CD14-positive monocyte (primary cell): ENCODE results near the gene KIAA0319L. TPM values are rescaled to one million over a fixed set of nuclear protein-coding genes. Genes with fewer than 3 reads are reported as not detected.

ENCODE experiments used
- DNase-seq, 3 donors: peaks; one replicate each; pipeline ENCODE4 v3.0.0-alpha.2; 2011 to 2022
- H2AFZ ChIP-seq: 2 replicates; pipeline ENCODE4 v1.6.0; 2012; ENCODE audit warnings: mild to moderate bottlenecking, low read depth, low read length, inconsistent platforms; ENCODE audit not compliant: insufficient read depth, poor library complexity, severe bottlenecking
- H3K27ac ChIP-seq, 2 donors: 1 replicate in 1 of 2; 2 replicates in 1 of 2; pipeline ENCODE4 v1.5.1; 2012 to 2013; ENCODE audit warnings: low read length in 2 of 2, control low read depth in 1 of 2, inconsistent platforms in 1 of 2, low read depth in 1 of 2, mild to moderate bottlenecking in 1 of 2
- H3K27me3 ChIP-seq, 2 donors: one replicate each; pipeline versions ENCODE4 v1.6.0 to v1.6.1; 2011 to 2013; ENCODE audit warnings: low read length in 2 of 2; ENCODE audit not compliant: control insufficient read depth in 2 of 2, insufficient read depth in 2 of 2
- H3K36me3 ChIP-seq, 2 donors: replicated peaks in 1 of 2; 1 replicate in 1 of 2; 2 replicates in 1 of 2; pipeline versions ENCODE4 v1.5.1 to v1.6.1; 2012 to 2013; ENCODE audit warnings: low read length in 2 of 2, control low read depth in 1 of 2, inconsistent platforms in 1 of 2, mild to moderate bottlenecking in 1 of 2; ENCODE audit not compliant: insufficient read depth in 2 of 2, control insufficient read depth in 1 of 2
- H3K4me1 ChIP-seq, 2 donors: 1 replicate in 1 of 2; 2 replicates in 1 of 2; pipeline versions ENCODE4 v1.5.1 to v1.6.1; 2012 to 2013; ENCODE audit warnings: low read length in 2 of 2, control low read depth in 1 of 2, inconsistent platforms in 1 of 2, mild to moderate bottlenecking in 1 of 2, moderate library complexity in 1 of 2; ENCODE audit not compliant: insufficient read depth in 2 of 2, control insufficient read depth in 1 of 2
- H3K4me2 ChIP-seq: replicated peaks from 2 replicates; pipeline ENCODE3; 2012; ENCODE audit warnings: low read length, moderate library complexity, mild to moderate bottlenecking; ENCODE audit not compliant: poor library complexity, severe bottlenecking; ENCODE audit errors: extremely low read depth
- H3K4me3 ChIP-seq, 3 experiments: fragments of 200-600 bp in 1 of 3; sonication (generic) in 1 of 3; replicated peaks in 1 of 3; 1 replicate in 2 of 3; 2 replicates in 1 of 3; pipeline ENCODE4 v1.5.1; 2011 to 2013; ENCODE audit warnings: low read length in 3 of 3, mild to moderate bottlenecking in 3 of 3, control low read depth in 2 of 3, low read depth in 2 of 3, inconsistent platforms in 1 of 3, moderate library complexity in 1 of 3
- H3K79me2 ChIP-seq: 2 replicates; pipeline ENCODE4 v1.6.0; 2012; ENCODE audit warnings: mild to moderate bottlenecking, control low read depth, inconsistent platforms, low read length, moderate library complexity; ENCODE audit not compliant: insufficient read depth
- H3K9ac ChIP-seq: 2 replicates; pipeline ENCODE4 v1.6.0; 2017; ENCODE audit warnings: low read length, mild to moderate bottlenecking; ENCODE audit not compliant: insufficient read depth, poor library complexity, severe bottlenecking
- H3K9me3 ChIP-seq, 2 donors: replicated peaks in 1 of 2; 1 replicate in 1 of 2; 2 replicates in 1 of 2; pipeline versions ENCODE4 v1.5.1 to v1.6.1; 2012 to 2013; ENCODE audit warnings: low read length in 2 of 2, control low read depth in 1 of 2; ENCODE audit not compliant: control insufficient read depth in 1 of 2, insufficient read depth in 1 of 2
- H4K20me1 ChIP-seq: 2 replicates; pipeline ENCODE4 v1.6.0; 2012; ENCODE audit warnings: mild to moderate bottlenecking, low read length, control low read depth, moderate library complexity; ENCODE audit not compliant: insufficient read depth
- H3K27ac Mint-ChIP-seq, 7 donors: one replicate each; pipeline ENCODE4 v1.8.0; 2020; ENCODE audit warnings: mild to moderate bottlenecking in 7 of 7, mixed read lengths in 7 of 7, moderate library complexity in 6 of 7, inconsistent platforms in 2 of 7
- H3K27me3 Mint-ChIP-seq, 3 donors: one replicate each; pipeline ENCODE4 v1.8.0; 2021 to 2022; ENCODE audit warnings: low read depth in 3 of 3, mild to moderate bottlenecking in 3 of 3, mixed read lengths in 3 of 3, moderate library complexity in 3 of 3, inconsistent platforms in 1 of 3
- H3K36me3 Mint-ChIP-seq, 2 donors: one replicate each; pipeline ENCODE4 v1.8.0; 2020; ENCODE audit warnings: mixed read lengths in 2 of 2, inconsistent platforms in 1 of 2, mild to moderate bottlenecking in 1 of 2
- H3K4me1 Mint-ChIP-seq: one replicate; pipeline ENCODE4 v1.8.0; 2020; ENCODE audit warnings: mild to moderate bottlenecking, mixed read lengths
- H3K4me3 Mint-ChIP-seq, 2 donors: one replicate each; pipeline ENCODE4 v1.8.0; 2020; ENCODE audit warnings: mild to moderate bottlenecking in 2 of 2, mixed read lengths in 2 of 2, moderate library complexity in 1 of 2
- H3K9me3 Mint-ChIP-seq, 7 donors: one replicate each; pipeline ENCODE4 v1.8.0; 2020 to 2022; ENCODE audit warnings: mixed read lengths in 7 of 7, mild to moderate bottlenecking in 6 of 7, moderate library complexity in 6 of 7, inconsistent platforms in 2 of 7
- WGBS: methylation state at CpG from one replicate; pipeline ENCODE4 v1.1.5; 2013; ENCODE audit warnings: missing lambda C conversion rate; ENCODE audit not compliant: insufficient coverage; 5-methylcytosine and 5-hydroxymethylcytosine counted together
- intact Hi-C, 2 donors: fragments of 100-400 bp; cut with micrococcal nuclease; formaldehyde crosslinking; loops; one replicate each; pipeline versions ENCODE4 v1.15.0 to v1.15.1; 2023
- polyA plus RNA-seq, 3 donors: library from polyadenylated mRNA; depleted of rRNA in 1 of 3; unstranded in 2 of 3; stranded (reverse) in 1 of 3; fragments of 300-500 nt in 2 of 3; fragments of >200 nt in 1 of 3; fragmentation: Illumina TruSeq in 2 of 3; gene quantifications; 1 replicate in 2 of 3; 2 replicates in 1 of 3; pipeline ENCODE4 v1.2.3, GENCODE V29; 2012 to 2021
- TF ChIP-seq, protein P1 (sequence below): fragments of 200-600 bp; IDR thresholded peaks from one replicate; pipeline ENCODE4 v1.8.0; 2022; ENCODE audit warnings: antibody characterized with exemption, mild to moderate bottlenecking

Gene KIAA0319L
- polyA plus RNA-seq, 3 donors: 20.6 to 75.3 (median 28.6) TPM

DNA sequence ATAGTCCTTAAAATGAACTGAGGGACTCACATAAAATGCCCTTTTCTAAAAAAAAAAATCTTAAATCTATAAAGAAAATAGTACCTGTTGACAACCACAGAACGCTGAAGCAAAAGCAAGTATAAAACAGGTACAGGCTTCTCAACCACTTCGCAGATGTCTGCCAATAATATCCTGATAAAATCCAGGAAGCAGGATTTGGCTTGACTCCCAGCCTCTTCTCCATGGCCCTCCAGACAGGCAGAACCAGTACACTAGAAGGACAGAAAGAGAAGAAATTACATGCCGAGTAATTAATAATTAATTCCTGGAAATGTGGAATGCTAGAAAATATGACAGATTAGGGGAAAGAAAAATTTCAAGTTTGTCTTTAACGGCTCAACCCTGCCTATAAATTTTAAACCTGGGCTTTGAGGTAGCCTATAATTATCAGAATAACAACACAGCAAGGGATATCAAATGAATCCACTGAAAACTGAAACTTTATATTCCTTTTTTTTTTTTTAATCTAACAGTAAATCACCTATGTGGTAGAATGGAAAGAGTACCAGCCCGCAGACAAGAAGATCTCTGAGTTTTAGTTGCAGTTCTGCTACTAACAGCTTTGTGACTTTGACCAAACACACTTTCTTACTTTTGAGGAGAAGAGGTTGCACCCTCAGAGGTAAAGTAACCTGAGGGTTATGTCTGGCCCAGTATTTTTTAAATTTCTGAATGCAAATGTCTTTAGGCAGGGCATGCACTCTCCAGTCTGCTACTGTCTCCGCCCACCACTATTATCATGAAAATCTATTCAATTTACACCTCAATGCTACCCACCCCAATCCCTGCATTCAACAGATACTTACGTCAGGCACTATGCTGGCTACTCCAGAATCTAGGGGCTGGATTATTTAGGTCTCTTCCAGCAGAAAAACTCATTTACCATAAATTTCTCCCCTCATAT, 2.7 kb downstream of the KIAA0319L start:
- Histone ChIP-seq H2AFZ (no peak overlapping the region), H3K4me1 (peaks cover 27 to 38% of the 10 kb centered on the region in 2 donors), H3K4me2 (no peak overlapping the region), H4K20me1 (peaks cover 32% of the 10 kb centered on the region), H3K4me3 (no peak overlapping the region), H3K27me3 (no peaks in the 10 kb centered on the region), H3K79me2 (peaks cover 76% of the 10 kb centered on the region), H3K9me3 (no peaks in the 10 kb centered on the region), H3K36me3 (peaks cover 40 to 49% of the 10 kb centered on the region in 2 donors), H3K9ac (no peak overlapping the region), H3K27ac (no peak overlapping the region)
- Mint-ChIP-seq H3K9me3 (no peaks in the 10 kb centered on the region), H3K36me3 (peaks cover 35 to 48% of the 10 kb centered on the region in 2 donors), H3K27ac (peak overlapping the region in 1 of 7 donors; percentile 36), H3K4me1 (peaks cover 44% of the 10 kb centered on the region), H3K27me3 (peaks cover 0 to 1% (median 0%) of the 10 kb centered on the region in 3 donors), H3K4me3 (no peak overlapping the region)
- DNase-seq: no peak
- intact Hi-C loops: loop anchor here (5.0 to 10.0 kb wide), 5 partner anchors 102 to 362 kb away; partner anchors contain the start of gene SFPQ (in 2 of the 2)
- TF ChIP-seq, protein P1, sequence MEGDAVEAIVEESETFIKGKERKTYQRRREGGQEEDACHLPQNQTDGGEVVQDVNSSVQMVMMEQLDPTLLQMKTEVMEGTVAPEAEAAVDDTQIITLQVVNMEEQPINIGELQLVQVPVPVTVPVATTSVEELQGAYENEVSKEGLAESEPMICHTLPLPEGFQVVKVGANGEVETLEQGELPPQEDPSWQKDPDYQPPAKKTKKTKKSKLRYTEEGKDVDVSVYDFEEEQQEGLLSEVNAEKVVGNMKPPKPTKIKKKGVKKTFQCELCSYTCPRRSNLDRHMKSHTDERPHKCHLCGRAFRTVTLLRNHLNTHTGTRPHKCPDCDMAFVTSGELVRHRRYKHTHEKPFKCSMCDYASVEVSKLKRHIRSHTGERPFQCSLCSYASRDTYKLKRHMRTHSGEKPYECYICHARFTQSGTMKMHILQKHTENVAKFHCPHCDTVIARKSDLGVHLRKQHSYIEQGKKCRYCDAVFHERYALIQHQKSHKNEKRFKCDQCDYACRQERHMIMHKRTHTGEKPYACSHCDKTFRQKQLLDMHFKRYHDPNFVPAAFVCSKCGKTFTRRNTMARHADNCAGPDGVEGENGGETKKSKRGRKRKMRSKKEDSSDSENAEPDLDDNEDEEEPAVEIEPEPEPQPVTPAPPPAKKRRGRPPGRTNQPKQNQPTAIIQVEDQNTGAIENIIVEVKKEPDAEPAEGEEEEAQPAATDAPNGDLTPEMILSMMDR: no peak
- 90% methylated on average over 2 of the region's 7 CpGs for WGBS

DNA sequence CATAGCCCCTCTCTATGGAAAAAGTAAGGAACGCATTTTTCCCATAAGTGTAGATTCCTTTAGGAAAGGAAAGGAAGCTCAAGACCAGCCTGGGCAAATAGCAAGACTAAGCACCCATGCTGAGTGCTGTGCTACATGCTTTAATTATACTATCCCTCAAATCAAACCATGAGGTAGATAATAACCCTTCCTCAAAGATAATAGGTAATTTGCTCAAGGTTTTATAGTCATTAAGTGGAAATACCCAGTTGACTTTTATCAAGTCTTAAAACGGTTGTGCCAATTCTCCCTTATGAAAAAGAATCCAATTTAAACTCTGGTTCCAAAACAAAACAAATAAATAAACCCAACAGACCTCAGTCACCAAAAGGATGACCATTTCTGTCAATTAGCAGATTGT, 3.4 kb downstream of the KIAA0319L start:
- Histone ChIP-seq H3K4me3 (no peak overlapping the region), H3K4me2 (no peak overlapping the region), H3K9ac (no peak overlapping the region), H3K27me3 (no peaks in the 10 kb centered on the region), H3K9me3 (no peaks in the 10 kb centered on the region), H3K79me2 (peaks cover 83% of the 10 kb centered on the region), H3K4me1 (peaks cover 27 to 31% of the 10 kb centered on the region in 2 donors), H3K36me3 (peaks cover 45 to 56% of the 10 kb centered on the region in 2 donors), H2AFZ (no peak overlapping the region), H4K20me1 (peaks cover 25% of the 10 kb centered on the region), H3K27ac (no peak overlapping the region)
- Mint-ChIP-seq H3K4me3 (no peak overlapping the region), H3K27me3 (peaks cover 0 to 1% (median 0%) of the 10 kb centered on the region in 3 donors), H3K9me3 (no peaks in the 10 kb centered on the region), H3K4me1 (peaks cover 40% of the 10 kb centered on the region), H3K36me3 (peaks cover 41 to 54% of the 10 kb centered on the region in 2 donors), H3K27ac (peak overlapping the region in 1 of 7 donors; percentile 23)
- no peak for DNase-seq
- intact Hi-C loops: loop anchor here (10.0 kb wide), 2 partner anchors 209 to 359 kb away; partner anchors contain the start of gene SFPQ (in 1 of the 2)
- no CpG with 5 or more reads among the region's 2 CpGs for WGBS
- TF ChIP-seq, protein P1: no peak
